Activated CD4-positive, alpha-beta memory T cell treated with anti-CD3 and anti-CD28 coated beads for 36 hours (primary cell): ENCODE data around the gene ABCA4. TPM values are rescaled to one million over a fixed set of nuclear protein-coding genes. Genes with fewer than 3 reads are reported as not detected.

Experiments used
- CTCF ChIA-PET: fragments of 350-600 bp; sonication (Branson Sonifier 250); formaldehyde crosslinking; loops from one replicate; lab custom pipeline; 2021; ENCODE audit warnings: antibody characterized with exemption, inconsistent platforms; lab: Charles Lee
- POLR2A ChIA-PET: fragments of 350-600 bp; sonication (Branson Sonifier 250); formaldehyde crosslinking; loops from one replicate; lab custom pipeline; 2021; ENCODE audit warnings: antibody characterized with exemption; lab: Charles Lee
- DNase-seq: peaks from one replicate; pipeline ENCODE4 v3.0.0-alpha.2; 2020
- H3K27ac Mint-ChIP-seq: one replicate; pipeline ENCODE4 v1.8.0; 2021; ENCODE audit warnings: mixed read lengths
- H3K27me3 Mint-ChIP-seq: one replicate; pipeline ENCODE4 v1.8.0; 2021; ENCODE audit warnings: mixed read lengths
- H3K36me3 Mint-ChIP-seq: one replicate; pipeline ENCODE4 v1.8.0; 2021; ENCODE audit warnings: mixed read lengths
- H3K4me1 Mint-ChIP-seq: one replicate; pipeline ENCODE4 v1.8.0; 2021; ENCODE audit warnings: low read depth, mixed read lengths
- H3K4me3 Mint-ChIP-seq: one replicate; pipeline ENCODE4 v1.8.0; 2021; ENCODE audit warnings: mild to moderate bottlenecking, mixed read lengths
- H3K9me3 Mint-ChIP-seq: one replicate; pipeline ENCODE4 v1.8.0; 2021; ENCODE audit warnings: mixed read lengths
- intact Hi-C: fragments of 100-400 bp; cut with micrococcal nuclease; formaldehyde crosslinking; loops from one replicate; pipeline ENCODE4 v1.15.1; 2023
- total RNA-seq, 2 experiments: library from RNA; stranded (reverse); gene quantifications; one replicate each; pipeline ENCODE4 v1.2.3, GENCODE V29; 2021

Gene ABCA4
- total RNA-seq, 2 experiments from 2014 or later, result not detected

DNA sequence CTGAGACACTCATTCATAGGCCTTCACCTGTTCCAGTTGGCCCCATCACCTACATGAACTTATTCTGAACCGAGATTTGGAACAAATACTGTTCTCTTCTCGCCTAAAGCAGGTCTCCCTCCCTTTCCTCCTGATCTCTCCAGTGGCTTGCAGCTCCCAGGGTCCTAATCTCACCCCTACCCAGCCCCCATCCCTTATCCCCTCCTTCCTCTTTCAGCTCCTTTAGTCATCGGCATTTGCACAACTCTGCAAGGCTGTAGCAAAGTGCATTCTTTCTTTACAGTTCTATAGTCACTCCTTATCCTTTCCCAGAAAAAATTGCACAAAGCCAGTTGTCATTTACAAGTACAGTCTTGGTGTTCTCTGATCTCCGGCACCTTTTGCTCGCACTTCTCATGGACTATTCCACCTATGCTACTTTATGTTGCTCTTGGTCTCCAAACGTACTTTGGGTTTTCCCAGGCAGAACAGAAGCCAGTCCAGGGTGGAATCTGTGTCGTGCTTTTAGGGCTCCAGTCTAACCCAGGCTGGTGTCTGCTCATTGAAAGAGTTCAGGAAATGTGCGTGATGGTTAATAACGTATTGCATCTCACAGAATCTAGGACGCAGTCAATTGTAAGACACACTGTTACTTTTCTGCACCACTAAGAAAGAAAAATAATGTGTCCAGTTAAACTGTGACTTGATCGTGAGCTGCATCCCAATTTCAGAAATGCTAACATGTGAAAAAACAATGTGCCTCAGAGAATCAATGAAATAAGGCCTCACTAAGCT lies 965 bp downstream of the ABCA4 start:
- no peak overlapping the region for H3K27ac Mint-ChIP-seq
- ChIA-PET POLR2A (no interaction called here), CTCF (no interaction called here)
- no peaks in the 10 kb centered on the region for H3K36me3 Mint-ChIP-seq
- intact Hi-C loops, result no loop called here
- peaks cover 8% of the 10 kb centered on the region for H3K27me3 Mint-ChIP-seq
- DNase-seq, result no peak
- H3K9me3 Mint-ChIP-seq, result no peaks in the 10 kb centered on the region
- no peak overlapping the region for H3K4me3 Mint-ChIP-seq
- H3K4me1 Mint-ChIP-seq, result no peaks in the 10 kb centered on the region

- Mint-ChIP-seq H3K4me1 (no peaks in the 10 kb centered on the region), H3K27ac (no peak overlapping the region)
- intact Hi-C loops, result no loop called here
These were observed 1.6 kb downstream of the ABCA4 start for GRCh38 chr1:94119306-94119705.

GRCh38 chr1:94118471-94118870 lies 2.5 kb downstream of the ABCA4 start:
- no peaks in the 10 kb centered on the region for H3K36me3 Mint-ChIP-seq
- H3K9me3 Mint-ChIP-seq, result no peaks in the 10 kb centered on the region
- H3K4me3 Mint-ChIP-seq, result no peak overlapping the region
- ChIA-PET CTCF (no interaction called here), POLR2A (no interaction called here)
- H3K27me3 Mint-ChIP-seq, result peaks cover 8% of the 10 kb centered on the region
- intact Hi-C loops, result no loop called here
- no peak for DNase-seq
- no peaks in the 10 kb centered on the region for H3K4me1 Mint-ChIP-seq
- H3K27ac Mint-ChIP-seq, result no peak overlapping the region

More at GRCh38 chr1:94119306-94119705, 1.6 kb downstream of the ABCA4 start:
- no peak for DNase-seq
- H3K36me3 Mint-ChIP-seq, result no peaks in the 10 kb centered on the region
- ChIA-PET POLR2A (no interaction called here), CTCF (no interaction called here)
- H3K9me3 Mint-ChIP-seq, result no peaks in the 10 kb centered on the region
- peaks cover 8% of the 10 kb centered on the region for H3K27me3 Mint-ChIP-seq
- no peak overlapping the region for H3K4me3 Mint-ChIP-seq

DNA sequence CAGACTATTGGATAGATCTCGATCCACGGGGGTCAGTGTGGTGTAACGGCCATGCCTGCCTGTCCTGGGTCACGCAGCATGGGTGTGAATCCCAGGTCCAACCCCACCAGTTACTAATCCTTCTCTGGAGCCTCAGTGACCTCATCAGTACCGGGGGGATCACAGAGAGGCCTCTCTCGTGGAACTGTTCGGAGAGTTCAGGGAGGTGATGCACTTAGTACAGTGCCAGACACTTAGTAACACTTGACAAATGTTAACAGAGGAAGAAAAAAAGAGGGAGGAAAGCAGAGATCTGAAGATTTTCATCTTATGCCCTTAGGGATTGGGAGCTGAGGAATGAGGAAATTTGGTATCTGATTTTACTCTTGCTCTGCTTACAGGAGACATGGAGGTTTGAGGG lies 2.9 kb downstream of the ABCA4 start:
- Mint-ChIP-seq H3K4me3 (no peak overlapping the region), H3K9me3 (no peaks in the 10 kb centered on the region), H3K27ac (no peak overlapping the region), H3K36me3 (no peaks in the 10 kb centered on the region), H3K4me1 (no peaks in the 10 kb centered on the region), H3K27me3 (peaks cover 8% of the 10 kb centered on the region)
- ChIA-PET CTCF (no interaction called here), POLR2A (no interaction called here)
- DNase-seq, result no peak
- intact Hi-C loops, result no loop called here

- no peaks in the 10 kb centered on the region for H3K36me3 Mint-ChIP-seq
- no peaks in the 10 kb centered on the region for H3K9me3 Mint-ChIP-seq
- ChIA-PET POLR2A (no interaction called here), CTCF (no interaction called here)
- no peak overlapping the region for H3K4me3 Mint-ChIP-seq
- H3K27me3 Mint-ChIP-seq, result peaks cover 8% of the 10 kb centered on the region
- no peaks in the 10 kb centered on the region for H3K4me1 Mint-ChIP-seq
- no peak for DNase-seq
- no peak overlapping the region for H3K27ac Mint-ChIP-seq
- intact Hi-C loops, result no loop called here
These were observed 3.6 kb downstream of the ABCA4 start for GRCh38 chr1:94117259-94117851.

GRCh38 chr1:94115900-94116436 lies 5.0 kb downstream of the ABCA4 start:
- intact Hi-C loops, result no loop called here
- ChIA-PET POLR2A (no interaction called here), CTCF (no interaction called here)
- no peak for DNase-seq
- no peak overlapping the region for H3K4me3 Mint-ChIP-seq
- H3K4me1 Mint-ChIP-seq, result no peaks in the 10 kb centered on the region
- peaks cover 8% of the 10 kb centered on the region for H3K27me3 Mint-ChIP-seq
- H3K27ac Mint-ChIP-seq, result no peak overlapping the region
- H3K9me3 Mint-ChIP-seq, result no peaks in the 10 kb centered on the region
- H3K36me3 Mint-ChIP-seq, result no peaks in the 10 kb centered on the region

- H3K36me3 Mint-ChIP-seq, result no peaks in the 10 kb centered on the region
- H3K4me1 Mint-ChIP-seq, result no peaks in the 10 kb centered on the region
- DNase-seq, result no peak
- H3K4me3 Mint-ChIP-seq, result no peak overlapping the region
- H3K27ac Mint-ChIP-seq, result no peak overlapping the region
- POLR2A ChIA-PET, result no interaction called here
- H3K27me3 Mint-ChIP-seq, result peaks cover 8% of the 10 kb centered on the region
- H3K9me3 Mint-ChIP-seq, result no peaks in the 10 kb centered on the region
- CTCF ChIA-PET, result no interaction called here
- intact Hi-C loops, result no loop called here
These were observed 5.6 kb downstream of the ABCA4 start for GRCh38 chr1:94115254-94115899.

DNA sequence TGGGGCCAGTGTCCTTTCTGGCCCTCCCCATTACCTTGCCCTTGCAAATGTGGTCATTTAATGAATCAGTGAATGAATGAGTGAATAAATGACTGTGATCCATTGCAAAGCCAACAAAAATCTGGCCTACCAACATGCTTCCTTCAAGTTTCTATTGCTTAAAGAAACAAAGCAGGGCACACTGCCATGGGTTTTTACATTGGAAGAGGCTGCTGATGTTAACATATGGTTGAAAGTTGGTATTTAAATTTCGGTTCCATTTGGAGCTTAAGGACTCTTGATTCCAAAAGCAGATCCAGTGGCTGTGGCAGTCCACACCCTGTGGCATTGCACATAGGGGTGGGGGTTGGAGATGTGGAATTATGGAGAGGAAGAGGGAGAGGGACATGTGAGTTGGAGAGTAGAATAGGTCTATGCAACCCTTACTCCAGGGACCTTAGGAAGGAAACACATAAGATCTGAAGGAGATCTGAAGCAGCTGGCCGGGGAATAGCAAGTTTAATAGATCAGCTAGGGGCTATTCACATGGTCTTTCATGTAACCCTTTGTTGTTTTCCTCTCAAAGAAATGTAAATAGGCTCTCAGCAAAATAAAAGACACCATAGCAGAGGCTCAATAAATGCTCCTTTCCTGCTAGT lies 7.2 kb downstream of the ABCA4 start:
- DNase-seq, result no peak
- no peaks in the 10 kb centered on the region for H3K36me3 Mint-ChIP-seq
- H3K27ac Mint-ChIP-seq, result no peak overlapping the region
- H3K4me1 Mint-ChIP-seq, result no peaks in the 10 kb centered on the region
- intact Hi-C loops, result no loop called here
- CTCF ChIA-PET, result no interaction called here
- H3K9me3 Mint-ChIP-seq, result no peaks in the 10 kb centered on the region
- H3K27me3 Mint-ChIP-seq, result peaks cover 3% of the 10 kb centered on the region
- no peak overlapping the region for H3K4me3 Mint-ChIP-seq
- POLR2A ChIA-PET, result no interaction called here

- Mint-ChIP-seq H3K4me1 (no peaks in the 10 kb centered on the region), H3K27ac (no peak overlapping the region), H3K36me3 (no peaks in the 10 kb centered on the region), H3K4me3 (no peak overlapping the region), H3K27me3 (peaks cover 9% of the 10 kb centered on the region), H3K9me3 (no peaks in the 10 kb centered on the region)
- POLR2A ChIA-PET, result no interaction called here
- CTCF ChIA-PET, result no interaction called here
- intact Hi-C loops, result no loop called here
- DNase-seq, result no peak
These were observed 9.1 kb downstream of the ABCA4 start for GRCh38 chr1:94111879-94112278.

DNA sequence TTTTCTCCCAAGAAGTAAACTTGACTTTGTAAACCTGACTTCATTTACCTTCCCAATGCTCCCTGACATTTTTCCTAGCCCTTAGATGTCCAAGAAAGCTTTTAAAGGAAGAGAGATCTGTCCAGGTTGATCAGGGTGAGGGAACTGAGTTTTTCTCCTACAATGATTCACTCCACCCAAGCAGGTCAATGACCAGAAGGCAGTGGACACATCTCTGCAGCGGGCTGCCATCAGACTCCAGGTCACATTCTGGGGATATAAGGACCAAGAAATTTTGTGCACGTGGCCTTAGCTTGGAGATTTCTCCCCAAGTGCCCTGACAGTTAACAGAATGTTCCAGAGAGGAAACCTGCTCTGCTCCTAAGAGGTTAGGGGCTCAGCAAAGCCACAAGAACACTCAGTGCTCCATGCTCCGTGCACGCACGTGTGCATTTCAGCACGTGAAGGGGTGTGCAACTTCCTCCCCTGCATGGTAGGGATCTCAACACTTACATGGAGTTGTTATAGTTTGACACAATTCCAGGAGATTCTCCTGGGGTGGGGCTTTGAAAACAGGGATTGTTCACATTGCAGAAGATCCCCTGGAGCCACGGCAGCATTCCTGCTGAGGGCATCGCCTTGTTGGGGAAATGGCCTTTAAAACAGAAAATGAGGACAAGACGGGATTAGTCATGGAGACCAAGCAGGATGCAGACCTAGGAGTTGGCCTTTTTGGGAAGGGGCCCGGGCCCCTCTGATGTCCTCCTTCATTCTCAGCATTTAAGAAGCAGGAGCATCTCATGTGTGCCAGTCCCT lies 9.8 kb downstream of the ABCA4 start:
- CTCF ChIA-PET, result no interaction called here
- H3K9me3 Mint-ChIP-seq, result no peaks in the 10 kb centered on the region

DNA sequence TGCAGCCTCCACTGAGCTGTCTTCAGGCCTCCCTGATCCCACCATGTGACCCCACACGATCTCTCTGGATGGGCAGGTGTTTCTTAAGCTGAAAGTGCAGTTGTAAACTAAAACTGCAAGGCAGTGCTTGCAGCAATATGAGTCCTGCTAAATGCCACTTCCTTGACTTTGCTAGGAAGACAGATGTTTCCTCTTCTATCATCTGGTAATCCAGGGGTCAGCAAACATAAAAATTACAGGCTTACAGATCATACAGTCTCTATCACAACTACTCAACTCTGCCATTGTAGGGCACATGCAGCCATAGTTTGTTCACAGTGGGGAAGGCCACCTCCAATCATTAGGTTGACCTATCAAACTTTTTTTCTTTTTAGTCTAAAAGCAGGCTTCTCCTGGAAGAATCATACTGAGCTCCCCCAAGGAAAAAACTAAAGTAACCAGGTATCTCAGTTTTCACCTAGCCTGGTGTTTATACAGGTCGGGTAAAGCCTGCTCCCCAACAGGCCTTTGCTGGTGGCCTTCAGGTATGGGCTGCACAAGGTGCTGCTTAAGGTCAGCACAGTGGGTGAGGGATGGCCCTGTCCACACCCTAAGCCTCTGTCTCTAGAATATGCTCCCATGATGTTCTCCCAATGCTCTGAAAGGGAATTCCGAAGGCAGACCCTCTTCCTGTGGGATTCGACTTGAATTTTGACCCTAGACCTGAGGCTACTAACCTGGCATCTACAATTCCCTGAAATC lies 10.8 kb downstream of the ABCA4 start:
- intact Hi-C loops, result no loop called here
- no peak for DNase-seq
- H3K27me3 Mint-ChIP-seq, result peaks cover 12% of the 10 kb centered on the region
- no peaks in the 10 kb centered on the region for H3K9me3 Mint-ChIP-seq
- H3K36me3 Mint-ChIP-seq, result no peaks in the 10 kb centered on the region
- no peak overlapping the region for H3K27ac Mint-ChIP-seq
- no peaks in the 10 kb centered on the region for H3K4me1 Mint-ChIP-seq
- ChIA-PET CTCF (no interaction called here), POLR2A (no interaction called here)
- no peak overlapping the region for H3K4me3 Mint-ChIP-seq

More for the DNA sequence above, 9.8 kb downstream of the ABCA4 start:
- POLR2A ChIA-PET, result no interaction called here
- Mint-ChIP-seq H3K27ac (no peak overlapping the region), H3K27me3 (peaks cover 12% of the 10 kb centered on the region), H3K36me3 (no peaks in the 10 kb centered on the region), H3K4me1 (no peaks in the 10 kb centered on the region), H3K4me3 (no peak overlapping the region)
- intact Hi-C loops, result no loop called here
- DNase-seq, result no peak
